ENCODE data around the gene BAHCC1. TPM values are rescaled to one million over a fixed set of nuclear protein-coding genes. Genes with fewer than 3 reads are reported as not detected.

The BAHCC1 gene
- total RNA-seq, 2 experiments from 2014 or later, result 0.02 TPM; not detected in 1

DNA sequence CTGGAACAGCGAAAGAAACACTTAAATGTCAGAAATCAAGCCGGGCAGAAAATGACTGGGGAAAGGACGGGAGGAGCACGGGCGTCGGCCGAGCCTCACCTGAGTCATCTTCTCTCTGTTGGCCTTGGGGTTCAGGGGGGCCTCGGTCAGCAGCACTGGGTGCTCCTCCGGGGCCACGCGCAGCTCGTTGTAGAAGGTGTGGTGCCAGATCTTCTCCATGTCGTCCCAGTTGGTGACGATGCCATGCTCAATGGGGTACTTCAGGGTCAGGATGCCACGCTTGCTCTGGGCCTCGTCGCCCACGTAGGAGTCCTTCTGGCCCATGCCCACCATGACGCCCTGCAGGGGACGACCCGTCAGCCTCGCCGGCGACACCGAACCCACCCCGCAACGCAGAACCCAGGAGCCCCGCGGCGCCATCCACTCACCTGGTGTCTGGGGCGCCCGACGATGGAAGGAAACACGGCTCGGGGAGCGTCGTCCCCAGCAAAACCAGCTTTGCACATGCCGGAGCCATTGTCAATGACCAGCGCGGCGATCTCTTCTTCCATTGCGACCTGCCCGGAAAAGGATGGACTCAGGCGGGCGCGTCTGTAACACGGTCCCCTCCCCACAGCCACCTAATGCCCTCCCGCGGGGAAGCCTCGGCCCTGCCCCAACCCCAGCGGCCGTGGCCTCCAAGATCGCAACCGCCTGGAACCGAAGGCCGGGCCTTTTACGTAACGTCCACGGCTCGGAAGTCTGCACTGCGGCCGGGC is 116.7 kb downstream of the BAHCC1 start:
- DNase-seq, result peak; percentile 34
- H3K27me3 Mint-ChIP-seq (ENCODE audit: low read depth), result no peaks in the 10 kb centered on the region
- H3K9me3 Mint-ChIP-seq, result no peaks in the 10 kb centered on the region
- peaks cover 39% of the 10 kb centered on the region for H3K36me3 Mint-ChIP-seq (ENCODE audit: low read depth)
- CTCF ChIA-PET, result no interaction called here
- H3K27ac Mint-ChIP-seq, result peak overlapping the region; percentile 93
- H3K4me3 Mint-ChIP-seq, result peak overlapping the region; percentile 96
- intact Hi-C loops (cut with micrococcal nuclease), result loop anchor here (1.0 to 10.0 kb wide), 9 partner anchors 23 to 513 kb away; partner anchors contain the start of genes ARHGDIA, CCDC137, CENPX and LRRC45
- H3K4me1 Mint-ChIP-seq (ENCODE audit: low read depth), result peaks cover 32% of the 10 kb centered on the region

DNA sequence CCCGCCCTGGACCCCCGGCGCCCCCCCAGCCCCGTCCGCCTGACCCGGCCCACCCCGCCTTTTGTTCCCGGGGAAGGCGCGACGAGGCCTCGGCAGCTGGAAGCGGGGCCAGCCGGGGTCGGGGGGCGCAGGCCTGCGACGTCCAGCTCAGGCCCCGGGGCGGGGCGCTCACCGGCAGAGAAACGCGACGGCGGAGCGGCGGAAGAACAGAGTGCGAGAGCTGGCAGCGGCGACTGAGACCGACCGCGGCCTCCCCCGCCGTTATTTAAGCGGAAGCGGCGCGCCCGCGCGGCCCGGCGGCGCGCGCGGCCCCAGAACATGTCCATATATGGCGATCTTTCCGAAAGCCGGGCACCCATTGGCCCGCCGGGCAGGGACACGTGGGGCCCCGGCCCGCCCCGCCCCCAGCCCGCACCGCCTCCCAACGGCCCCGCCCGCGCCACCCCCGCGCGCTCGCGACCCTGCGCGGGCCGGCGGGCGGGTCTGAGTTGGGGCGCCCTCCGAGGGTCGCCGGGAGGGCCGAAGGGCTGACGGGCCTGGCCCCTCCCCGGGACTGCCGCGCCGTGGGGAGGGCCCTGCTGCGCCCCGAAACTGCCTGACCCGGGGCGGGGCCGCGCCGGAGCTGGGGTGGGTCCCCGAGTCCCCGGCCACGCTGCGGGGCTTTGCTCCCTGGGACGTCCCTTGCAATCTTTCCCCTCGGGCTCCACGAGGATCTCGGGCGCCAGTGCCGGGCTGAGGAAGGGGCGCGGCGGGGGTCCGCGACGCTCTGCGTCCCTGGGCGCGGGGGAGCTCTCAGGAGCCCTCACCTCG is 117.5 kb downstream of the BAHCC1 start, which contains the start of gene ACTG1:
Gene ACTG1 (minus strand): TSS at position 238 of the 810 bp plus-strand sequence. CDS start 445 bp downstream, outside the sequence.
- CTCF ChIA-PET, result interaction anchor here (1.0 to 1.3 kb wide), 2 partner anchors 28 to 29 kb away, joined by 3 read pairs; no protein-coding TSS in a partner anchor
- Mint-ChIP-seq H3K4me1 (ENCODE audit: low read depth) (peaks cover 32% of the 10 kb centered on the region), H3K4me3 (peak within 1 kb of the TSS; percentile 96), H3K27me3 (ENCODE audit: low read depth) (no peaks in the 10 kb centered on the region), H3K27ac (peak within 1 kb of the TSS; percentile 93), H3K36me3 (ENCODE audit: low read depth) (peaks cover 39% of the 10 kb centered on the region), H3K9me3 (no peaks in the 10 kb centered on the region)
- DNase-seq, result peak; percentile 90
- intact Hi-C loops (cut with micrococcal nuclease), result loop anchor here (1.0 to 10.0 kb wide), 8 partner anchors 41 to 512 kb away; partner anchors contain the start of genes ARHGDIA, CCDC137, CENPX and LRRC45

DNA sequence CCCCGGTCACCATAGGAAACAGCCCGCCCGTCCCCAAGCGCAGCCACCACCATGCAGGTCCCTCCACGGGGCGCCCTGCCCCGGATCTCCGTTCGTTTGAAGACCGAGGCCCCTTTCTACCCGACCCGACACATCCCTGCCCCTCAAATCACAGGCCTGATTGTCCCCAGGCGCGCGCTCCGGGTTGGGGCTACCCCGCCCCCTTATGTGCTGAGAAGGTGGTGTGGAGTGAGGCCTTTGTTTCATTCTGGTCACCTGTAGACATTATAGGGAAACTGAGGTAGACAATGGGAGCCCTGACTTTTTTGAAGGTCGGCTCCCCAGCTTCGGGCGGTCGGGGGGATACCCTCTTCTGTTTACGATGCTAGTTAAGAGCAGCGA is 118.1 kb downstream of the BAHCC1 start:
- Mint-ChIP-seq H3K4me1 (ENCODE audit: low read depth) (peaks cover 34% of the 10 kb centered on the region), H3K4me3 (peak overlapping the region; percentile 81), H3K27me3 (ENCODE audit: low read depth) (no peaks in the 10 kb centered on the region), H3K27ac (peak overlapping the region; percentile 92), H3K36me3 (ENCODE audit: low read depth) (peaks cover 39% of the 10 kb centered on the region), H3K9me3 (no peaks in the 10 kb centered on the region)
- CTCF ChIA-PET, result interaction anchor here (1.0 to 1.3 kb wide), 2 partner anchors 29 to 30 kb away, joined by 3 read pairs; no protein-coding TSS in a partner anchor
- peak; percentile 75 for DNase-seq
- intact Hi-C loops (cut with micrococcal nuclease), result loop anchor here (2.0 to 10.0 kb wide), 5 partner anchors 154 to 511 kb away; partner anchors contain the start of genes ARHGDIA, CCDC137, CENPX and LRRC45

DNA sequence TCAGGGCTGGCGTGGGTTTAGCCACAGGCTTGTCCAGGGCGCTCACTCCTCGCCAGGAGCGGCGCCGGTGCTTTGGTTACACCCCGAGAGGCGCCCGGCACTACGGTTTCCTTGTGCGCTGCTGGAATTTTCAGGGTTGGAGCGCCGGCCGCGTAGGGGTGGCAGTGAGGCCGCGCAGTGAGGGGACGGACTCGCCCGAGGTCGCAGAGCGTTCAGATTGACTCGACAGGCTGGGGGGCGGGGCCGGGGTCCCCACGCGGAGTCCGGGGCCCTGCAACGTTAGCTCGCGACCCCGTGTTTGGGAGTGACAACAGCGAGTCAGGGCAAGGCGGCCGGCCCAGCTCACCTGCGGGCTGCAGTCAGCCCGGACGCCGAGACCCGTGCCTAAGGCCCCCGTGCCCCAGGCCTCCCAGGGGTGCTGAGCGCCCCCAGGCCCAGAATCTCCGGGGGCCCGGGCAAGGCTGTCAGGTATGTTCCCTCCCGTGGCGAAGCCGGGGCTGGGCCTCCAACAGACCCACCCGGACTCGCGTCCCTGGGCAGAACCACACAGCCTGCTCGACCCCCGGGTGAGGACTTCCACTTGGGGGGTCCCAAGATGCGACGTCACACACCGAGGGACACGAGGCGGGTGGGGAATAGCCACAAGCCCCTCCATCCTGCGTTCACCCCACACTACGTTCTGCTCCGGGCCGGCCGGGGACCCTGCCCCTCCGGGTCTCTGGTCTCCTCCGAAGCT is 118.7 kb downstream of the BAHCC1 start:
- peaks cover 32% of the 10 kb centered on the region for H3K4me1 Mint-ChIP-seq (ENCODE audit: low read depth)
- CTCF ChIA-PET, result interaction anchor here (0.7 to 1.3 kb wide), 3 partner anchors 29 to 37 kb away, joined by 3 to 5 read pairs (median 3); no protein-coding TSS in a partner anchor
- intact Hi-C loops (cut with micrococcal nuclease), result loop anchor here (2.0 to 10.0 kb wide), 5 partner anchors 153 to 511 kb away; partner anchors contain the start of genes ARHGDIA, CCDC137, CENPX and LRRC45
- H3K27ac Mint-ChIP-seq, result peak overlapping the region; percentile 92
- no peaks in the 10 kb centered on the region for H3K27me3 Mint-ChIP-seq (ENCODE audit: low read depth)
- peaks cover 33% of the 10 kb centered on the region for H3K36me3 Mint-ChIP-seq (ENCODE audit: low read depth)
- no peaks in the 10 kb centered on the region for H3K9me3 Mint-ChIP-seq
- H3K4me3 Mint-ChIP-seq, result peak overlapping the region; percentile 81
- DNase-seq, result peak; percentile 58

DNA sequence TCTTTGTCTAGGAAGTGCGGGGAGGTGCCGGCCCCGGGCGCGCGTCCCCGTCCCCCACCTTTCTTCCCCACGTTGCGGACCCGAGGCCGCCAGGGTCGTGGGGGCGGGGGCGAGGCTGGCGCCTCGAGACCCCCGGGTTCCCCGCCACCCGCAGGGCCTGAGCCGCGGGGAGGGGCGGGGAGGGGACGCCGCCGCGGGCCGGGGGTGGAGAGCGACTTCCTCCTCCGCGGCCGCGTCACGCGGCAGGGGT is 119.2 kb downstream of the BAHCC1 start:
- no peaks in the 10 kb centered on the region for H3K27me3 Mint-ChIP-seq (ENCODE audit: low read depth)
- H3K27ac Mint-ChIP-seq, result peak overlapping the region; percentile 85
- H3K4me3 Mint-ChIP-seq, result peak overlapping the region; percentile 81
- DNase-seq, result no peak
- intact Hi-C loops (cut with micrococcal nuclease), result loop anchor here (5.0 to 10.0 kb wide), 4 partner anchors 153 to 510 kb away; partner anchors contain the start of genes ARHGDIA, CCDC137, CENPX and LRRC45
- CTCF ChIA-PET, result no interaction called here
- H3K4me1 Mint-ChIP-seq (ENCODE audit: low read depth), result peaks cover 27% of the 10 kb centered on the region
- H3K9me3 Mint-ChIP-seq, result no peaks in the 10 kb centered on the region
- H3K36me3 Mint-ChIP-seq (ENCODE audit: low read depth), result peaks cover 29% of the 10 kb centered on the region

DNA sequence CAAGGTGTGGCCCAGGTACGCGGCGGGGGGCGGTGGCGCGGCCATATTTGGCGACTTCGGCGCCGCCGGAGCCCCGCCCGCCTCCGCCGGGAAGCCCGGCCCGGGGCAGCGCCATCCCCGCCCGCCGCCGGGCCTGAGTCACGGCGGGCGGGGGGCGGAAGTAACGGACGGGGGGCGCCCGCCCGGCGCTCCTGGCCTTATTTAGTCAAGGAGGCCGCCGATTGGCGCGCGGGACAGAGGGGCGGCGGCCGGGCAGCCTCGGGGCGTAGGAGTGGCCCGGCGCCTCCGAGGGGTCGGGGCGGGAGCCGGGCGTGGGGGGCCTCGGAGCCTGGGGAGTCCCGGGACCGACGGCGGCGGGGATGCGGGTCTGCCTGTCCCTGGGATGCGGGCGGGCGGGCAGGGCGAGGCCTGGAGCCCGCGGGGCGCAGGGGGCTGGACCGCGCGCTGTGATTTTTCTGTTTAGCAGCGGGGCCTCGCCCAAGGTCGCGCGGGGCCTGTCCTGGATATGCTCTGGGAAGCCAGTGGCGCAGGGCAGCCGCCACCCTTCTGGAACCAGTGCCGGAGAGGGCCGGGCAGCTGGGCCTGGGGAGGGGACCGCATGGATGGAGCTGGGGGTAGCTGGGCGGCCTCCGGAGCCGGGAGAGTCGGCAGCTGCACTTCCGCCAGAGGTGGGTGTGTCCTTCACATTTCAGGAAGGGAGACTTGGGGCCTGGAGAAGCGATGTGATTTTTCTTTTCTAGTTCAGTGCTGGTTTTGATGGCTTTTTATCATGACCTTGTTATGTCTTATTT is 119.7 kb downstream of the BAHCC1 start:
- DNase-seq, result peak; percentile 74
- intact Hi-C loops (cut with micrococcal nuclease), result loop anchor here (5.0 to 10.0 kb wide), 4 partner anchors 152 to 510 kb away; partner anchors contain the start of genes ARHGDIA, CCDC137, CENPX and LRRC45
- Mint-ChIP-seq H3K27ac (peak overlapping the region; percentile 85), H3K4me1 (ENCODE audit: low read depth) (peaks cover 22% of the 10 kb centered on the region), H3K4me3 (peak overlapping the region; percentile 85), H3K9me3 (no peaks in the 10 kb centered on the region), H3K36me3 (ENCODE audit: low read depth) (peaks cover 23% of the 10 kb centered on the region), H3K27me3 (ENCODE audit: low read depth) (no peaks in the 10 kb centered on the region)
- CTCF ChIA-PET, result no interaction called here

DNA sequence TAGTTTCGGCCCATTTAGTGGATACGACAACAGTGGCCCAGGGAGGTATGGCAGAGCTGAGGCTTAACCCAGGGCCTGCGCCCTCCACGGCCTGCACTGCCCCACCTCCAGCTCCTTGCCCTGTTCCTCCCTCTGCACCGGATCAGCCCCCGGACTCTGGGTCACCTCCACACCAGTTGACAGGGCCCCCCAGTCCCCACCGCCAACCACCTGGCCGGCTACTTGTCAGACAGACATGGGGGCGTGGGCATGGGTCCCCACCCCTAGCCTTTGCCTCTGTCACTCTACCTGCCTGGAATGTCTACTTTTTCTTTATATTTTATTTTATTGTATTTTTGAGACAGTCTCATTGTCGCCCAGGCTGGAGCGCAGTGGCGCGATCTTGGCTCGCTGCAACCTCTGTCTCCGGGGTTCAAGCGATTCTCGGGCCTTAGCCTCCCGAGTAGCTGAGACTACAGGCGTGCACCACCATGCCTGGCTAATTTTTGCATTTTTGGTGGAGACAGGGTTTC is 120.3 kb downstream of the BAHCC1 start:
- no peak for DNase-seq
- peak overlapping the region; percentile 85 for H3K4me3 Mint-ChIP-seq
- no peaks in the 10 kb centered on the region for H3K9me3 Mint-ChIP-seq
- CTCF ChIA-PET, result interaction anchor here (1.2 kb wide), 1 partner anchor 31 kb away, joined by 4 read pairs; no protein-coding TSS in a partner anchor
- peak overlapping the region; percentile 85 for H3K27ac Mint-ChIP-seq
- H3K36me3 Mint-ChIP-seq (ENCODE audit: low read depth), result peaks cover 17% of the 10 kb centered on the region
- peaks cover 18% of the 10 kb centered on the region for H3K4me1 Mint-ChIP-seq (ENCODE audit: low read depth)
- H3K27me3 Mint-ChIP-seq (ENCODE audit: low read depth), result no peaks in the 10 kb centered on the region
- intact Hi-C loops (cut with micrococcal nuclease), result loop anchor here (10.0 kb wide), 2 partner anchors 221 to 509 kb away; partner anchors contain the start of genes CENPX, LRRC45 and SLC38A10

Small RNAs within 50 kb of the gene (microRNA-seq; reads per million reads assigned to microRNA genes)
- gene MIR3186 (ENCODE audit: borderline microRNAs expressed, borderline replicate concordance) (not detected), gene MIR4740 (ENCODE audit: borderline microRNAs expressed, borderline replicate concordance) (not detected)

Other genes starting within 250 kb of the BAHCC1 start
- gene PVALEF, start 229.9 kb upstream of the BAHCC1 start, total RNA-seq, result not detected
- under 1 TPM in 1 of 2 experiments, not detected in 1; 0.32 TPM for gene AATK, start 229.2 kb upstream of the BAHCC1 start, total RNA-seq
- gene CEP131, start 172.5 kb upstream of the BAHCC1 start, total RNA-seq, result 1 to 10 TPM; 9.4 to 9.8 TPM
- gene TEPSIN, start 156.4 kb upstream of the BAHCC1 start, total RNA-seq, result 10 to 100 TPM; 21.7 to 25.9 TPM
- 10 to 100 TPM; 75.7 to 77.0 TPM for gene NDUFAF8, start 156.1 kb upstream of the BAHCC1 start, total RNA-seq
- 10 to 100 TPM; 29.1 to 31.9 TPM for gene SLC38A10, start 100.2 kb upstream of the BAHCC1 start, total RNA-seq
- gene ACTG1, start 117.3 kb downstream of the BAHCC1 start, total RNA-seq, result 1,000 to 10,000 TPM; 2,881 to 2,925 TPM
- not detected for gene FSCN2, start 132.9 kb downstream of the BAHCC1 start, total RNA-seq
- gene FAAP100, start 156.9 kb downstream of the BAHCC1 start, total RNA-seq, result 10 to 100 TPM; 25.3 to 27.1 TPM
- gene NPLOC4, start 241.7 kb downstream of the BAHCC1 start, total RNA-seq, result 10 to 100 TPM; 67.0 to 68.6 TPM
- under 1 TPM in 1 of 2 experiments, not detected in 1; 0.12 TPM for gene TSPAN10, start 241.7 kb downstream of the BAHCC1 start, total RNA-seq

Data from activated naive CD4-positive, alpha-beta T cell treated with anti-CD3 and anti-CD28 coated beads for 36 hours (primary cell).